HCT116 (cell line): ENCODE data around the gene OPRD1. TPM values are rescaled to one million over a fixed set of nuclear protein-coding genes. Genes with fewer than 3 reads are reported as not detected.

Source experiments
- ATAC-seq: fragments of 200-7000 bp; cut with Tn5 transposase; 2 replicates; pipeline ENCODE4 v1.9.1; 2020; ENCODE audit warnings: mild to moderate bottlenecking, moderate library complexity
- BruUV-seq: library from RNA; stranded (reverse); fragments of 400-500 nt; replicated peaks from 2 replicates; lab custom pipeline; 2021; lab: Mats Ljungman, UMichigan
- CTCF ChIA-PET: fragments of 300-600 bp; sonication (Branson Sonifier 250); formaldehyde crosslinking; loops from one replicate; lab custom pipeline; 2021; ENCODE audit warnings: antibody characterized with exemption; lab: Charles Lee
- POLR2A ChIA-PET: fragments of 300-600, 350-600 bp; sonication (Branson Sonifier 250); formaldehyde crosslinking; loops from one replicate; lab custom pipeline; 2021; ENCODE audit warnings: antibody characterized with exemption; lab: Charles Lee
- RAD21 ChIA-PET, 2 experiments: fragments of 300-600 bp; sonication (Branson Sonifier 250); formaldehyde crosslinking; loops; one replicate each; lab custom pipeline; 2023; ENCODE audit warnings: low total read pairs in 2 of 2; ENCODE audit not compliant: uncharacterized antibody in 2 of 2, unreplicated experiment in 2 of 2, low non-redundant PET in 1 of 2; lab: Charles Lee
- DNase-seq: peaks from one replicate; pipeline ENCODE4 v3.0.0-alpha.2; 2010; ENCODE audit warnings: low read depth, low spot score
- H2AFZ ChIP-seq: fragments of 200-600 bp; shearing (Covaris generic), sonication (generic); 2 replicates; pipeline ENCODE4 v1.6.1; 2017; ENCODE audit warnings: low read depth, mixed run types, mixed read lengths, antibody characterized with exemption, low read length; ENCODE audit not compliant: poor library complexity, severe bottlenecking
- H3K27ac ChIP-seq: 2 replicates; pipeline ENCODE4 v1.5.1; 2012; ENCODE audit warnings: low read depth, low read length
- H3K27me3 ChIP-seq: fragments of 200-600 bp; sonication (generic); 2 replicates; pipeline ENCODE4 v1.6.1; 2016; ENCODE audit warnings: mixed run types, low read length, mixed read lengths; ENCODE audit not compliant: insufficient read depth
- H3K36me3 ChIP-seq, 2 experiments: fragments of 200-500 bp in 1 of 2; fragments of 200-600 bp in 1 of 2; sonication (Bioruptor generic) in 1 of 2; sonication (generic) in 1 of 2; 2 replicates each; pipeline versions ENCODE4 v1.5.1 to v1.6.1; 2014 to 2016; ENCODE audit warnings: low read length in 2 of 2, inconsistent platforms in 1 of 2, mixed read lengths in 1 of 2, mixed run types in 1 of 2; ENCODE audit not compliant: insufficient read depth in 2 of 2, control insufficient read depth in 1 of 2
- H3K4me1 ChIP-seq, 2 experiments: fragments of 200-600 bp in 1 of 2; sonication (generic) in 1 of 2; 2 replicates each; pipeline versions ENCODE4 v1.5.1 to v1.6.1; 2012 to 2017; ENCODE audit warnings: low read length in 2 of 2, inconsistent platforms in 1 of 2, mild to moderate bottlenecking in 1 of 2, mixed read lengths in 1 of 2, mixed run types in 1 of 2, moderate library complexity in 1 of 2; ENCODE audit not compliant: insufficient read depth in 2 of 2, control insufficient read depth in 1 of 2
- H3K4me2 ChIP-seq: fragments of 200-600 bp; sonication (generic); 2 replicates; pipeline ENCODE4 v1.6.1; 2017; ENCODE audit warnings: mixed run types, low read length, mixed read lengths
- H3K4me3 ChIP-seq, 2 experiments: fragments of 200-600 bp in 1 of 2; sonication (generic) in 1 of 2; replicated peaks in 1 of 2; 2 replicates each; pipeline ENCODE4 v1.5.1; 2011 to 2016; ENCODE audit warnings: low read length in 2 of 2, control low read depth in 1 of 2, low read depth in 1 of 2, mild to moderate bottlenecking in 1 of 2, mixed read lengths in 1 of 2, mixed run types in 1 of 2
- H3K79me2 ChIP-seq: fragments of 200-600 bp; sonication (generic); 2 replicates; pipeline ENCODE4 v1.6.1; 2017; ENCODE audit warnings: mild to moderate bottlenecking, mixed run types, low read length, moderate library complexity, mixed read lengths; ENCODE audit not compliant: insufficient read depth
- H3K9ac ChIP-seq: fragments of 200-600 bp; sonication (generic); 2 replicates; pipeline ENCODE4 v1.6.1; 2016; ENCODE audit warnings: low read length, mixed read lengths
- H3K9me2 ChIP-seq: fragments of 200-600 bp; sonication (generic), shearing (Covaris generic); 2 replicates; pipeline ENCODE4 v1.6.1; 2017; ENCODE audit warnings: mixed run types, mild to moderate bottlenecking, moderate library complexity; ENCODE audit not compliant: insufficient read depth
- H3K9me3 ChIP-seq, 2 experiments: fragments of 200-500 bp in 1 of 2; fragments of 200-600 bp in 1 of 2; sonication (Bioruptor generic) in 1 of 2; sonication (generic) in 1 of 2; 2 replicates each; pipeline ENCODE4 v1.6.1; 2014 to 2017; ENCODE audit warnings: low read length in 2 of 2, mixed read lengths in 2 of 2, inconsistent platforms in 1 of 2, low read depth in 1 of 2, mild to moderate bottlenecking in 1 of 2, mixed run types in 1 of 2, moderate library complexity in 1 of 2; ENCODE audit not compliant: control insufficient read depth in 1 of 2, insufficient read depth in 1 of 2
- H4K20me1 ChIP-seq: fragments of 200-600 bp; sonication (generic), shearing (Covaris generic); 2 replicates; pipeline ENCODE4 v1.6.1; 2017; ENCODE audit warnings: mixed run types, mild to moderate bottlenecking, moderate library complexity; ENCODE audit not compliant: insufficient read depth
- CBX3 ChIP-seq: IDR thresholded peaks from 2 replicates; pipeline ENCODE4 v1.6.1; 2012; ENCODE audit warnings: low read depth
- CTCF ChIP-seq, 3 experiments: fragments of 200-600 bp in 1 of 3; sonication (generic) in 1 of 3; IDR thresholded peaks in 2 of 3; conservative IDR thresholded peaks in 1 of 3; 2 replicates each; pipeline ENCODE4 v1.5.1; 2012 to 2017; ENCODE audit warnings: low read depth in 2 of 3, low read length in 2 of 3, antibody characterized with exemption in 1 of 3, borderline replicate concordance in 1 of 3, control low read depth in 1 of 3, mild to moderate bottlenecking in 1 of 3, mixed read lengths in 1 of 3, mixed run types in 1 of 3, moderate library complexity in 1 of 3; ENCODE audit not compliant: insufficient read depth in 1 of 3
- EZH2phosphoT487 ChIP-seq: fragments of 200-600 bp; IDR thresholded peaks from 2 replicates; pipeline ENCODE4 v1.6.1; 2018; ENCODE audit warnings: antibody characterized with exemption, borderline replicate concordance
- POLR2A ChIP-seq: IDR thresholded peaks from 2 replicates; pipeline ENCODE4 v1.7.0; 2011; ENCODE audit warnings: borderline replicate concordance; ENCODE audit not compliant: insufficient read depth, insufficient read length; ENCODE audit errors: extremely low read depth
- ZBTB33 ChIP-seq: IDR thresholded peaks from 2 replicates; pipeline ENCODE4 v1.6.1; 2011; ENCODE audit warnings: mild to moderate bottlenecking, low read length, moderate library complexity; ENCODE audit not compliant: insufficient replicate concordance; ENCODE audit errors: extremely low read depth
- intact Hi-C: fragments of 100-400 bp; cut with micrococcal nuclease; formaldehyde crosslinking; loops from 2 replicates; pipeline ENCODE4 v1.10.0; 2022
- total RNA-seq: library from RNA; stranded (reverse); gene quantifications from one replicate; pipeline ENCODE4 v1.2.1, GENCODE V29; 2021; ENCODE audit not compliant: unreplicated experiment

OPRD1 gene
- total RNA-seq, 1 experiment from 2014 or later: not detected

- TF ChIP-seq CTCF (IDR thresholded peaks at IDR 0.05 in 2 of 3, conservative IDR thresholded peaks at IDR 0.05 in 1 of 3; ENCODE audit: borderline replicate concordance in 1 of 3, insufficient read depth in 1 of 3, low read depth in 2 of 3, low read length in 2 of 3) (no peak), CBX3 (no peak), ZBTB33 (no peak)
Measured at GRCh38 chr1:28776341-28776740, 35.6 kb upstream of the OPRD1 start (continued).

GRCh38 chr1:28778021-28778420, 33.9 kb upstream of the OPRD1 start:
- no peaks in the 10 kb centered on the region for H4K20me1 ChIP-seq
- RAD21 ChIA-PET: no interaction called here
- intact Hi-C loops: no loop called here
- TF ChIP-seq EZH2phosphoT487: no peak
- no peak for TF ChIP-seq POLR2A
- H3K4me1 ChIP-seq: no peaks in the 10 kb centered on the region
- DNase-seq: no peak
- no peak overlapping the region for H2AFZ ChIP-seq
- POLR2A ChIA-PET: no interaction called here
- no peak overlapping the region for H3K4me2 ChIP-seq
- H3K79me2 ChIP-seq: no peaks in the 10 kb centered on the region
- no peaks in the 10 kb centered on the region for H3K9me3 ChIP-seq
- no peak overlapping the region for H3K27ac ChIP-seq
- H3K36me3 ChIP-seq: peaks cover 2 to 3% of the 10 kb centered on the region in 2 experiments; a peak in 3 of 4 replicates
- H3K9ac ChIP-seq: no peak overlapping the region
- no peak overlapping the region for H3K4me3 ChIP-seq
- CTCF ChIA-PET: no interaction called here
- H3K9me2 ChIP-seq: no peaks in the 10 kb centered on the region
- no peaks in the 10 kb centered on the region for H3K27me3 ChIP-seq
- no peak for ATAC-seq
- BruUV-seq: TSS peak; percentile 17
